ENCODE data around the gene DNMT3A. TPM values are rescaled to one million over a fixed set of nuclear protein-coding genes. Genes with fewer than 3 reads are reported as not detected.
"Not testable (repeated sequence)": the region's sequence is repeated elsewhere in the genome, so short reads cannot be mapped to it uniquely, and the experiment has no call there.

DNMT3A gene
- total RNA-seq, 2 donors from 2014 or later, result 83.1 to 89.6 TPM

- ATAC-seq, result no peak
- no peak for DNase-seq (ENCODE audit: low spot score in 2 of 2)
- Mint-ChIP-seq H3K36me3 (peaks cover 5 to 51% of the 10 kb centered on the region in 2 donors), H3K27ac (peak overlapping the region; percentile 89), H3K9me3 (no peaks in the 10 kb centered on the region)
Observed at GRCh38 chr2:25273985-25274535, 67.7 kb downstream of the DNMT3A start.

- not testable (repeated sequence) for H3K9me3 Mint-ChIP-seq; DNase-seq (ENCODE audit: low spot score in 2 of 2); ATAC-seq
- Mint-ChIP-seq H3K27ac (peak overlapping the region in 1 of 2 donors; percentile 89), H3K36me3 (peaks cover 9 to 45% of the 10 kb centered on the region in 2 donors)
Observed at GRCh38 chr2:25272705-25273104, 69.0 kb downstream of the DNMT3A start.

GRCh38 chr2:25270061-25270460 is 71.7 kb downstream of the DNMT3A start:
- Mint-ChIP-seq H3K36me3 (peaks cover 10 to 47% of the 10 kb centered on the region in 2 donors), H3K9me3 (no peaks in the 10 kb centered on the region), H3K27ac (peak overlapping the region in 1 of 2 donors; percentile 8)
- no peak for ATAC-seq
- DNase-seq (ENCODE audit: low spot score in 2 of 2), result no peak

- Mint-ChIP-seq H3K36me3 (peaks cover 10 to 43% of the 10 kb centered on the region in 2 donors), H3K27ac (peak overlapping the region; percentile 12 to 72), H3K9me3 (no peaks in the 10 kb centered on the region)
- ATAC-seq (no peak), DNase-seq (ENCODE audit: low spot score in 2 of 2) (no peak)
Observed at GRCh38 chr2:25269233-25269632, 72.5 kb downstream of the DNMT3A start.

- Mint-ChIP-seq H3K9me3 (no peaks in the 10 kb centered on the region), H3K27ac (peak overlapping the region in 1 of 2 donors; percentile 29), H3K36me3 (peaks cover 7 to 32% of the 10 kb centered on the region in 2 donors)
- DNase-seq (ENCODE audit: low spot score in 2 of 2) (no peak), ATAC-seq (no peak)
Observed at GRCh38 chr2:25268139-25268538, 73.6 kb downstream of the DNMT3A start.

- H3K9me3 Mint-ChIP-seq, result no peaks in the 10 kb centered on the region
- H3K27ac Mint-ChIP-seq, result peak overlapping the region in 1 of 2 donors; percentile 30
- DNase-seq (ENCODE audit: low spot score in 2 of 2) (no peak), ATAC-seq (peak in 1 of 2 donors; percentile 11)
- H3K36me3 Mint-ChIP-seq, result peaks cover 5 to 22% of the 10 kb centered on the region in 2 donors
Observed at GRCh38 chr2:25266399-25266798, 75.3 kb downstream of the DNMT3A start.

- DNase-seq (ENCODE audit: low spot score in 2 of 2) (no peak), ATAC-seq (peak in 1 of 2 donors; percentile 85)
- Mint-ChIP-seq H3K9me3 (no peaks in the 10 kb centered on the region), H3K27ac (peak overlapping the region in 1 of 2 donors; percentile 30), H3K36me3 (peaks cover 5 to 22% of the 10 kb centered on the region in 2 donors)
Observed at GRCh38 chr2:25265802-25266201, 75.9 kb downstream of the DNMT3A start.

GRCh38 chr2:25265001-25265400 is 76.7 kb downstream of the DNMT3A start:
- DNase-seq (ENCODE audit: low spot score in 2 of 2), result no peak
- no peaks in the 10 kb centered on the region for H3K9me3 Mint-ChIP-seq
- H3K36me3 Mint-ChIP-seq, result peaks cover 12 to 18% of the 10 kb centered on the region in 2 donors

GRCh38 chr2:25262288-25262687 is 79.4 kb downstream of the DNMT3A start:
- no peak for DNase-seq (ENCODE audit: low spot score in 2 of 2)
- H3K27ac Mint-ChIP-seq, result peak overlapping the region; percentile 12 to 89
- H3K9me3 Mint-ChIP-seq, result no peaks in the 10 kb centered on the region
- ATAC-seq, result no peak
- H3K36me3 Mint-ChIP-seq, result peaks cover 0 to 8% of the 10 kb centered on the region in 2 donors

More at GRCh38 chr2:25265001-25265400, 76.7 kb downstream of the DNMT3A start:
- no peak overlapping the region for H3K27ac Mint-ChIP-seq
- no peak for ATAC-seq

- H3K9me3 Mint-ChIP-seq, result no peaks in the 10 kb centered on the region
- peaks cover 4 to 15% of the 10 kb centered on the region in 2 donors for H3K36me3 Mint-ChIP-seq
- no peak for DNase-seq (ENCODE audit: low spot score in 2 of 2)
- H3K27ac Mint-ChIP-seq, result peak overlapping the region in 1 of 2 donors; percentile 47
- ATAC-seq, result no peak
Observed at GRCh38 chr2:25259737-25260124, 82.0 kb downstream of the DNMT3A start.

- ATAC-seq (no peak), DNase-seq (ENCODE audit: low spot score in 2 of 2) (no peak)
- Mint-ChIP-seq H3K27ac (peak overlapping the region; percentile 18 to 70), H3K36me3 (peaks cover 8 to 15% of the 10 kb centered on the region in 2 donors), H3K9me3 (no peaks in the 10 kb centered on the region)
Observed at GRCh38 chr2:25258847-25259736, 82.6 kb downstream of the DNMT3A start.

- H3K36me3 Mint-ChIP-seq, result peaks cover 12 to 16% of the 10 kb centered on the region in 2 donors
- H3K27ac Mint-ChIP-seq, result peak overlapping the region; percentile 18 to 73
- ATAC-seq, result no peak
Observed at GRCh38 chr2:25257931-25258846, 83.5 kb downstream of the DNMT3A start.

GRCh38 chr2:25257032-25257552 is 84.6 kb downstream of the DNMT3A start:
- H3K27ac Mint-ChIP-seq, result no peak overlapping the region
- ATAC-seq (no peak), DNase-seq (ENCODE audit: low spot score in 2 of 2) (no peak)
- H3K36me3 Mint-ChIP-seq, result peaks cover 16 to 22% of the 10 kb centered on the region in 2 donors
- H3K9me3 Mint-ChIP-seq, result no peaks in the 10 kb centered on the region

More at GRCh38 chr2:25257931-25258846, 83.5 kb downstream of the DNMT3A start:
- no peak for DNase-seq (ENCODE audit: low spot score in 2 of 2)
- H3K9me3 Mint-ChIP-seq, result no peaks in the 10 kb centered on the region

- ATAC-seq, result no peak
- DNase-seq (ENCODE audit: low spot score in 2 of 2), result no peak
- no peaks in the 10 kb centered on the region for H3K9me3 Mint-ChIP-seq
- peak overlapping the region; percentile 14 to 45 for H3K27ac Mint-ChIP-seq
- peaks cover 16 to 22% of the 10 kb centered on the region in 2 donors for H3K36me3 Mint-ChIP-seq
Observed at GRCh38 chr2:25256488-25256875, 85.2 kb downstream of the DNMT3A start.

GRCh38 chr2:25255745-25256487 is 85.8 kb downstream of the DNMT3A start:
- Mint-ChIP-seq H3K27ac (peak overlapping the region; percentile 14 to 45), H3K36me3 (peaks cover 16 to 22% of the 10 kb centered on the region in 2 donors), H3K9me3 (no peaks in the 10 kb centered on the region)
- ATAC-seq (no peak), DNase-seq (ENCODE audit: low spot score in 2 of 2) (no peak)

Data from activated naive CD4-positive, alpha-beta T cell treated with anti-CD3 and anti-CD28 coated beads, Interleukin-2, amount 50 U/mL, for 72 hours (primary cell).